ELF-1 (cell line): ENCODE data around the gene TNFRSF4.

Experiments
- DNase-seq: peaks from one replicate; pipeline ENCODE4 v3.0.0-alpha.2; 2016; ENCODE audit warnings: low read depth, low spot score

TNFRSF4 gene

DNA sequence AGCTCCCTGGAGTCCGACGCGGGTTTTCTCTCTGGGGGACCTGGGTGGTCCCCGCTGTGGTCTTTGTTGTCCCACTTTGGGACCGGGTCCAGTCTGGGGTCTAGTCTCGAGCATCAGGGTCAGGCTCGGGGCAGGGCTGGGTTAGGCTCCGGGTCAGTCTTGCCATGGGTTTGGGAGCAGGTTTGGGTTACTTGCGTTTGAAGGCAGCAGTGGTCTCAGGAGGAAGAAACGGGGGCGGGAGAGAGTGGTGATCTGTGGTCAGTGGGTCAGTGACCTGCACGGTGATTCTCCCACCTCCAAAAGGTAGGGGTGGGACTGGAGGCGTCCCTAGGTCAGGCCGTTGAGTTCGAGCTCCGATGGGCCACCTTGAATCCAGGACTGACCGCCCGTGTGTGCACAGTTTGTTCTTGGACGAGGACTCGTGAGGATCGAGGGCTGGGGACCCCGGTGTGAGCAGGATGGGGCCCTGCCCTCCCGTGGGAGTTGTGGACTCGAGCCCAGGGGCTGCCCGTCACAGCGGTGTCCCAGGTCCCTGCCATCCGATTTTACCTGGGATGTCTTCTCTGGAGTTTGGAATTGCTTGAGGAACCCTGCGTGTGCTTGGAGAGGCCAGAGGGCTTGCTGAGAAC is 20.3 kb upstream of the TNFRSF4 start:
- no peak for DNase-seq

DNA sequence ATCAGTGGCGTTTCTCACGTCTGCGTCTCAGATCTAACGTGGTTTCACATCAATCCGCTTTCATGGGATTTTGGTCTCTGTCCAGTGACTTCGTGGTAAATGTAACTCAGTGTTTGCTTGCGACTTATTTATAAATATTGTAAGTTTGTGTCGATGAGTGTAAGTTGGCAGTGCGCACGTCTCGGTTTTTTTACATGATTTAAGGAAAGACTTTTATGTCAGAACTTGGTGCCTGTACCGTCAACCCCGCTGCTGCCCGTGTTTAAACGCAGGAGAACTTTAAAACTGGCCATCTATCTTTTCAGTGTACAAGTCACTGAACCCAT is 19.6 kb upstream of the TNFRSF4 start:
- DNase-seq: no peak

DNA sequence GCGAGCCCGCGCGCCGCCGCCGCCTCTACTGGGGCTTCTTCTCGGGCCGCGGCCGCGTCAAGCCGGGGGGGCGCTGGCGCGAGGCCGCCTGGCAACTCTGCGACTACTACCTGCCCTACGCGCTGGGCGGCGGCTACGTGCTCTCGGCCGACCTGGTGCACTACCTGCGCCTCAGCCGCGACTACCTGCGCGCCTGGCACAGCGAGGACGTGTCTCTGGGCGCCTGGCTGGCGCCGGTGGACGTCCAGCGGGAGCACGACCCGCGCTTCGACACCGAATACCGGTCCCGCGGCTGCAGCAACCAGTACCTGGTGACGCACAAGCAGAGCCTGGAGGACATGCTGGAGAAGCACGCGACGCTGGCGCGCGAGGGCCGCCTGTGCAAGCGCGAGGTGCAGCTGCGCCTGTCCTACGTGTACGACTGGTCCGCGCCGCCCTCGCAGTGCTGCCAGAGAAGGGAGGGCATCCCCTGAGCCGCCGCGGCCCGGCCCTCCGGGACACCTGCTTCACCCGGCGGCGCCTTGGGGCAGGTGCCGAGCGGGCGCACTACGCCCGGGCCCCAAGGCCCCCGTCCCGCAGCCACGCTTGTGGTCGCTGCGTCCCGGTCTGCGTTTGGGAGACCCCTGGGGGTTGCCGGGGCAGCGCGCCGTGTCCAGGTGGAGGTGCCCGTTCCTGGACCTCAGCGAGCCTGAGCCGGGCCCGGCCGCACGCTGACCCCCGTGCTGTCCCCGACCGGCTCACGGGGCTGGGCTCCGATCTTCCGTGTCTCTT is 19.0 kb upstream of the TNFRSF4 start:
- DNase-seq: no peak

DNA sequence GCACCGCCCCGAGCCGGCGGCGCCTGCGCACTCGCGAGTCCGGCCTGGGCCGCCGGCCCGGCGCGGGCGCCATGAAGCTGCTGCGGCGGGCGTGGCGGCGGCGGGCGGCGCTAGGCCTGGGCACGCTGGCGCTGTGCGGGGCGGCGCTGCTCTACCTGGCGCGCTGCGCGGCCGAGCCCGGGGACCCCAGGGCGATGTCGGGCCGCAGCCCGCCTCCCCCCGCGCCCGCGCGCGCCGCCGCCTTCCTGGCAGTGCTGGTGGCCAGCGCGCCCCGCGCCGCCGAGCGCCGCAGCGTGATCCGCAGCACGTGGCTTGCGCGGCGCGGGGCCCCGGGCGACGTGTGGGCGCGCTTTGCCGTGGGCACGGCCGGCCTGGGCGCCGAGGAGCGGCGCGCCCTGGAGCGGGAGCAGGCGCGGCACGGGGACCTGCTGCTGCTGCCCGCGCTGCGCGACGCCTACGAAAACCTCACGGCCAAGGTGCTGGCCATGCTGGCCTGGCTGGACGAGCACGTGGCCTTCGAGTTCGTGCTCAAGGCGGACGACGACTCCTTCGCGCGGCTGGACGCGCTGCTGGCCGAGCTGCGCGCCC is 18.3 kb upstream of the TNFRSF4 start, which contains the start of gene B3GALT6:
B3GALT6 (plus strand) TSS at position 30 of the 588 bp plus-strand sequence; CDS start at position 72, 42 bp downstream.
- no peak for DNase-seq

DNA sequence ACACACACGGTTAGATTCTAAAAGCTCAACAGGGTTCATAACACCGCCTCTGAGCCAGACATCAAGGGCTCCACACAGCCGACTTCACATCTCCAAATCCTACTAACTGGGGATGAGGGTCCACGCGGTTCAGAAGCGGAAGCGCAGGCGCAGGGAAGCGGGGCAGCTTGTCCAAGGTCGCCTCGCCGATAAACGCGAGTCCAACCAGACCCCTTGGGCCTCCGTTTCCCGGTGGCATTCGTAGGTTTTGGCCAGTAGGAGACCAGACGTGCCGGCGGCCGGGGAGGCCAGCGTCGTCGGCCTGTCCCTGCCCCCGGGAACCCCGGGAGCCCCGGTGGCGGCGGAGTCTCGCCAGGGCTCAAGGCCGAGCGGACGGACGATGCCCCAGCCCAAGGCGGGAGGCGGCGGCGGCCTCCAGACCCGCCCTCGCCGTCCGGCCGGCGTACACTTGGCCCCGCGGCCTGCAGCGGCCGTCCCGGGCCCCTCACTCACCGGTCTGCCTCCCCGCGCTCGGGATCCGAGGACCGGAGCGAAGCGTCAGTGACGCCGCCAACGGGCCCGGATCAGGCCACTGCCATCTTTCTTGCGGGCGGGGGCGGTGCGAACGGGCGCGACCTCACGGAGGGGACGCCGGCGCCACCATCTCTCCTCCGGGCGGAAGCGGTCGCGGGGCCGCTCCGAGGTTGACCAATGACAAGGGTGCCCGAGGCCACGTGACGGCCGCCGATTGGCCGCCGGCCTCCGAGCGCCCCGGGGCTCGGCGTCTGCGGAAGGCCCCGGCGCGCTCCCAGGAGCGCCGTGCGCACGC is 17.7 kb upstream of the TNFRSF4 start, which contains the start of gene SDF4:
SDF4 (minus strand) TSS at position 602 of the 808 bp plus-strand sequence. CDS start 3,229 bp downstream, outside the sequence.
- DNase-seq: peak; percentile 98

DNA sequence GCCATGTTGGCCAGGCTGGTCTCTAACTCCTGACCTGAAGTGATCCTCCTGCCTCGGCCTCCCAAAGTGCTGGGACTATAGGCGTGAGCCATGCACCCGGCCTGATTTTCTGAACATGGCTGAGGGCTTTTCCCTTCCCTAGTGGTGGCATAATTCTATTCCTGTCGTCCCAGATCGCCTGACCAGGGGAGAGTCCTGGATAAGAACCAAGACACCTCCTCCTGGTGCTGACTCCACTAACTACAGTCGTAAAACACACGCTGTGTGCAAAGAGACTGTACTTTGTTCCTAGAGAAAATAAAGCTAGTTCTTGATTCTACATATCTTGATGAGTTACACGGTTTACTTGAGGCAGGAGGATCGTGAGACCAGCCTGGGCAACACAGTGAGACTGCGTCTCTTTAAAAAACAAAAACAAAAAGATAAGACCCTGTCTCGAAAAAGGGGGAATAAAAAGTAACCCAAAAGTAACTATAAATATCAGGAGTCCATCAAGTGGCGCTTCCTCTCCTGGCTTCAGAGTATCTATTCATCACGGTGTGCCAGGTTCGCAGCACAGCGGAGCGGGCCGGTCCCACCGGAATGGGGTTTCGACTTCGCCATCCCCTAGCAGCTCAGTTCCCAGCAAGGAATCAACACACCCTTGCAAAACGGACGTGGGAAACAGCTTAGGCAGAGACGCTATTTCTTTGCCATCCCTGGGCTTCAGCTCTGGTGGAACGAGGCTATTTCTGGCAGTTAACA is 16.9 kb upstream of the TNFRSF4 start:
- no peak for DNase-seq

DNA sequence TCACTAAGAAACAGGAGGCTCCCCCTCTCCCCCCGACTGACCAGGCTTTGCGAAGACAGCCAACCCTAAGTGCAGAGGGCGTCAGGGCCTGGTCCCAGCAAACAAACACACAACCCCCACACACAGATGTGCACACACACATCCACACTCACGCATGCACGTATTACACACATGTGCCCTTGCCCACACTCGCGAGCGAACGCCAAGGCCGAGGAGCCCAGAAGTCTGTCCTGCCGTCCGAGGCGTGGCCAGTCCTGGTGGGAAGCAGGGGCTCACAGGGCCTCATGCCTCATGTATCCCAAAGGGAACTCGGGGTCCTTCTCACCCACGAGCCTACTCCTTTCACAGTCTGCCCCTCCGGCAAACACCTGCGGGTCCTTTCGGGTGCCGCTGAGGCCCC is 15.8 kb upstream of the TNFRSF4 start:
- DNase-seq: no peak

DNA sequence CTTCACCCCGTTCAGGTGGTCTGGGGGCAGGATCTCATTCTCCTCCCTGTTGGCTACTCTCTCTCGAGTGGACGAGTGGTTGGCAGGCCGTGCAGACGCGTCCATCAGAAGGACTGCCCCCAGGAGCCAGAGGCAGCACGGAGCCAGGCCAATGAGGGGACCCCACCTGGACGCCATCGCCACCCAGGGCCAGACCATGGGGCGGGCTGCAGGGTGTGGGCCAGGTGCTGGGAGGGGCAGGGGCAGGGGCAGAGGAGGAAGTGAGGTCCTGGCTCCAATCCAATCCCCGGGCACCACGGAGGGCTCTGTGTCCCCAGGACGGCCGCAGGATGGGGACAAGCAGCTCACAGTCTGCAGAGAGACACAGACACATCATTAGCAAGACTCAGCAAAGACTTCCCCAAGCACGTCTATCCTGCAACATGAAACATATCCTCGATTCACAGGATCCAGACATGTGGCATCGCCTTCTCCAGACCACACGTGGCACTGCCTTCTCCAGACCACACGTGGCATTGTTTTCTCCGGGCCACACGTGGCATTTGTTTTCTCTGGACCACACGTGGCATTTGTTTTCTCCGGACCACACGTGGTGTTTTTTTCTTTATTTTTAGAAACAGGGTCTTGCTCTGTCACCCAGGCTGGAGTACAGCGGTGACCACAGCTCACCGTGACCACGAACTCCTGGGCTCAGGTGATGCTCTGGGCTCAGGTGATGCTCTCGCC is 14.8 kb upstream of the TNFRSF4 start:
- no peak for DNase-seq

DNA sequence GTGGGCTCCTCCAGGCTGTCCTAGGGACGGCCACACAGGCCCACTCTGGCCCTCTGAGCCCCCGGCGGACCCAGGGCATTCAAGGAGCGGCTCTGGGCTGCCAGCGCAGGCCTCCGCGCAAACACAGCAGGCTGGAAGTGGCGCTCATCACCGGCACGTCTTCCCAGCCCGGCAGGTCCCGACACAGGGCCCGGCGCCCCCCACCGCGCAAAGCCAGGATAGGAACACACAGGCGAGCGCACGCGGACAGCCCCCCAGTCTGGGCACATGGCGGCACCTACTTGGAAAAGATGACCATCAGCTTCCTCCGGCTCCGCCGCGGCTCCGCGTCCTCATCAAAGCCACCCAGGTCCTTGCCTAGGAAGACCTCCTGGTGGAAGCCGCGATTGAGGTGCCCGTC is 14.2 kb upstream of the TNFRSF4 start:
- DNase-seq: no peak

DNA sequence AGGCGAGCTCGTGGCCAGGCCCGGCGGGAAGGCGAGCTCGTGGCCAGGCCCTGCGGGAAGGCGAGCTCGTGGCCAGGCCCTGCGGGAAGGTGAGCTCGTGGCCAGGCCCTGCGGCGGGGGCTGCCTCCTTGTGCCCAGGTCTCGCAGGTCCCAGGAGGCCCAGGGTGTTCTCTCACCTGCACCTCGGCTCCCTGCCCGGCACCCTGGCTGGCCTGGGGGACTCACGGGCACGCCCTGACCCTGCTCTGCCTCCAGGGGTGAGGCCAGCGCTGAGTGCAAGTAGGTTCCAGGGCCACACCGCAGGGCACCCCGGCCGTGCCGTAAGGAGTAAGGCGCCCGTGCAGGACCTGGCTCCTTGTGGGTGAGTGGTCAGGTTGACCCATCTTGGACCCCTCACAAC is 13.4 kb upstream of the TNFRSF4 start:
- no peak for DNase-seq

DNA sequence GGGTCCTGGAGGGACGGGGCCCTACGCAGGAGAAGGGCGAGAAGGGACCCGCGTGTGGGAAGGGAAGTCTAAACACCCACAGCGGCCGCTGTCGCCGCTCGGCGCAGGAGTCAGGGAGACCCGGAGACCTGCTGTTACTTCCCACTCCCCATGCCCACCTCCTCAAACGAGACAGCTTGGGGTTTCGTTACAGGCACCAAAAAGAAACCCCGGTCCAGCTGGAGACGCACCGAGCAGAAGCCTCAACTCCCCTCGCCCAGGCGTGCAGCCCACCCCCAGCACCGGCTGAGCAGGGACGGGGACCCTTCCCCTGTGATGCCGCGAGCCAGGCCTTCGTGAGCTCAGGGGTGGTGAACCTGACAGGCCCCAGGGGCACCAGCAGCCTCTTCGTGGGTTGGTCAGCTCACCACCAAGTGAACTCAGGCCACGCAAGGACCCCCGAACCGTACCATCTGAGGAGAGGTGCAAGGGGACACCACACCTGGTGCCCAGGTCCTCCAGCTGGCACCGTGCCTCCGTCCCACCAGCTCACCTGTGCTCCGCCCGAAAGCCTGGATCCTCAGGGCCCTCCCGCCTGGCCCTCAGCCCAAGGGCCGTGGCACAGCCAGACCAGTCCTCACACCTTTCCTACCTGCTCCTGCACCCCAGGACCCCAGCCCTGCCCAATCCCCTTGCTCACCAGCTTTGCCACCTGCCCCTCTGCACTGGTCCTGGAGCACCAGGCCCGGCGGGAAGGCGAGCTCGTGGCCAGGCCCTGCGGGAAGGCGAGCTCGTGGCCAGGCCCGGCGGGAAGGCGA is 12.8 kb upstream of the TNFRSF4 start:
- no peak for DNase-seq

DNA sequence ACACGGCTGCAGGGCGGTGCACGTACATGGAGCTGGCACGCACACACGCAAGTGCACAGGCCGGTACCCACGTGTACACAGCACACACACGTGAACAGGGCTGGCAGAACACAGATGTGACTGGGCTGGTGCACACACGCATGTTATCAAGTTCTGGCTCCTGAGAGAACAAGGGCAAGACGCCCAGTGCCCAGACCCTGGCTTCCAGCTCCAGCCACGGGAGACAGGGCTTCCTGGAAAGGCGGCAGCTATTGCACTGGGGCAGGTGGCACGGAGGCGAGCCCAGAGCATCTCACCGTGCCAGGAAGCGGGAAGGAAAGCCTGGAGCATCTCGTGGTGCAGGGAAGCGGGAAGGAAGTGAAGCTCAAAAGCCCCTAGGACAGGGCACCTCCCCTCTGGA is 12.0 kb upstream of the TNFRSF4 start:
- DNase-seq: no peak

DNA sequence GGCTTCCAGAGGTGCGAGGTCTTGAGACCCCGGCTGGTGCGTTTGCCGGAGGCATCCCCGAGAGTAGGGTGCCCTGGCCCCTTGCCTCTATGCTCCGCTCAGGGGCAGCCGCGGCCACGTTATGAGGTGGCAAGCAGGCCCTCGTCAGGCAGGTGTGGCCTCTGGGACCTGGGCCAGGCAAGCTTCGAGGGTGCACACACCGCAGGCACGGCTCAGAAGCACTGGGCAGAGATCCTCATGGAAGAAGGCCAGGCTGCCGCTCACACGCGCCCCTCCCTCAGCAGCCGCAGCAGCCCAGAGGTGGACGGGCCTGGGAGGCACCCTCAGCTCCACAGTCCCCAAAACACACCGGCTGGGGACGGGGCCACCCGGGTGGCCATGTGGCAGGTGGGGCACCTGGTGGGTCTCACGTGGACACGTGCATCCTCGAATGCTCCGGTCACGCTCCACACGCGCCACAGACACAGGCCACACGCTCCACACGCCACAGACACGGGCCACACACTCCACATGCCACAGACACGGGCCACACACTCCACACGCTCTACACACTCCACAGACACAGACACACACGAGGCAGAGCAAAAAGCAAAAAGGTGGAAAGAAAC is 11.4 kb upstream of the TNFRSF4 start:
- DNase-seq: no peak

DNA sequence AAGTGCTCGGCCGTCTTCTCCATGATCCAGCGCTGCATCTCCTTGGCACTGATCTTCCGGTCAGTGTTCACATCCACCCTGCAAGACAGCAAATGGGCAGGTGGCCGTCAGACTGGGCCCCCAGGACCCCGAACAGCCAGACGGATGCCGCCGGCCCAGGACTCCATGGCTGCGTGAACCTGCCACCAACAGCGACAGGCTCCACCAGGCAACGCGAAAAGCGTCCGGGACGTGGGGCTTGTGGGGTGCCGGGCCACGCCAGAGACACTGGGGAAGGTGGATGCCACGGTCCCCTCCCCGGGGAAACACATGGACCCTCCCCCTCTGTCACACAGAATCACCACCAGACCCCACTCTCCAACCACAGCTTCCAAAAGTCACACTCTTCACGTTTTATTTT is 9.9 kb upstream of the TNFRSF4 start:
- no peak for DNase-seq

DNA sequence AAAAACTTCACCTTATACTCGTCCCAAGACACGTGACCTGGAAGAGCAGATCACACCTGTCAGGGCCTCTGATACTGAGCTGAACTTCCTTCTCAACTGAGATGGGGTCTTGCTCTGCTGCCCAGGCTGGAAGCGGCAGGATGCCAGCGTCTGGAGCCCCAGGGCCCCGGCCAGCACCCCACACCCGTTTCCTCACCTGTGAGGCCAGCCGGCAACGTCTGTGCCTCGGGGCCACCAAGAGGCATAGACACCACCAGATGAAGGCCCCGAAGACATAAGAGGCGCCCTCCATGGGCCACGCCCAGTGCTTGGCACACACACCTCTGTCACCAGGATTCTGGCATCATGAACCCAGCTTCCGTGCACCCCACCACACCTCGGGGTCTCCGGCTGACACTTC is 9.4 kb upstream of the TNFRSF4 start:
- DNase-seq: no peak

DNA sequence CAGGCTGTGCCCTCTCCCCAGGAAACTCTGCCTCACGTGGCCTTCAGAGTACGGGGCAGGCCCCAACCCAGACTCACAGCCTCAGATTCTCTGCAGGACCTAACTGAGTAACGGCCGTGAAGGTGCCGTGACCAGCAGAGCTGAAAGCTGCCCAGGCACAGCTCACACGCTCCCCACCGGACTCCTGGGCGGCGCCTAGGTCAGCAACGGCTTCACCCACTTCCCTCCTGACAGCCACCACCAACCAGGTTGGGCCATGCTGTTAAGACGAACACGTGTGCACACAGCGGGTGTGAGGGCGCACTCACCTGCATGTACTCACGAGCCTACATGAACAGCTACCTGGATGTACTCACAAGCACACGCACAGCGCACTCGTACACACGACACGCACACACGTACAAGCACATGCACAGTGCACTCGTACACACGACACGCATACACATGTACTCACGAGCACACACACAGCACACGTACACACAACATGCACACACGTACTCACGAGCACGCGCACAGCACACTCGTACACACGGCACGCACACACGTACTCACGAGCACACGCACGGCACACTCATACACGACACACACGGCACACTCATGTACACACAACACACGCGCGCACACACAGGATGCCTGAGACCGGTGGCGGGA is 8.7 kb upstream of the TNFRSF4 start:
- no peak for DNase-seq

DNA sequence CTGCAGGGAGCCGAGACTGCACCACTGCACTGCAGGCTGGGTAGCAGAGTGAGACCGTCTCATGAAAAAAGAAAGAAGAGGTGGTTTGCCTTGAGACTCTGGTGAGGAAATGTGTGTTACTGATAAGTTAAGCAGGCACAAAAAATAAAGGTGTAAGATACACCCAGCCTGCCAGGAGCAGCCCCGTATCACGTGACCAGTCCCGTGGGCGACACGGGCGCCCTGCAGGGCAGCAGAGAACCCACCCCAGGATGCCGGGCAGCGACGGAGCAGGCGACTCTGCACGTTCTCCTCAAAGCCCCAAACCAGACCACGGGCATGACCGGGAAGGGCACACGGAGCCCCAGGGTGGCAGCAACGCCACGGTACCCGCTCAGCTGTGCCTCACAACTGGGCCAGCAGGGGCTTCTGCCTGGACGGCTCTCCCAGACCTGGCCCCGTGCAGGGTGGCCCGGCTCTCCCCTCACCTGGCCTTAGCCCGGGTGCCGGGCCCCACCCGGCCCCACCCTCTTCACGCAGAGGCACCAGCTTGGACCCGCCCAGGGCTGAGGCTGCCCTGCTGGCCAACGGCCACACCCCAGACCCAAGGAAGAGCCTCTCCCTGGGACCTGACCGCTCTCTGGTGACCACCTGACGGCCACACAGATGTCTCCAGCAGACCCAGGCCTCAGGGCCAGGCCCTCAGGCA is 8.1 kb upstream of the TNFRSF4 start:
- DNase-seq: no peak

DNA sequence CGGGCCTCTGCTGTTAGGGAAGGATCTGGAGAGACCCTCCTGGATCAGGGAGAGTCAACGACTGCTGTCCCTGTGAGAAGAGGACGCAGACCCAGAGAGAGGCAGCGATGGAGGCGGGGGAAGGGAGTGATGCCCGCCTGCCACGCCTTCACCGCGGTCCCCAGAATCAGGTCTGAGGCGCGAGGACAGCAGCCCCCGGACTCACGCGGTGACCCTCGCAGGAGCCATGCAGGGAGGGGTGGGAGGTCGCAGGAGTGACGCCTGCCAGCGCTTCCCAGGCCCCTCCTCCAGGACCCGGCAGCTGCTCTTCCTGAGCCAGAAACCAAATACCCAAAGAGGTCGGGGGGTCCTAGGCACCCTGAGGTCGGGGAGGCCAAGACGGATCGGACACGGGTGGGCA is 6.2 kb upstream of the TNFRSF4 start:
- no peak for DNase-seq
